LHCN-M2 (cell line): ENCODE measurements around the gene F8. TPM values are rescaled to one million over a fixed set of nuclear protein-coding genes. Genes with fewer than 3 reads are reported as not detected.
"Not testable (repeated sequence)": the region's sequence is repeated elsewhere in the genome, so short reads cannot be mapped to it uniquely, and the experiment has no call there.

Source experiments
- DNase-seq: peaks from one replicate; pipeline ENCODE4 v3.0.0-alpha.2; 2012; ENCODE audit warnings: low read depth
- total RNA-seq: library from RNA; depleted of rRNA; stranded (reverse); fragments of >200 nt; gene quantifications from 2 replicates; pipeline ENCODE4 v1.2.3, GENCODE V29; 2014

F8 gene
- total RNA-seq, 1 experiment from 2014 or later: 11.4 TPM

DNA sequence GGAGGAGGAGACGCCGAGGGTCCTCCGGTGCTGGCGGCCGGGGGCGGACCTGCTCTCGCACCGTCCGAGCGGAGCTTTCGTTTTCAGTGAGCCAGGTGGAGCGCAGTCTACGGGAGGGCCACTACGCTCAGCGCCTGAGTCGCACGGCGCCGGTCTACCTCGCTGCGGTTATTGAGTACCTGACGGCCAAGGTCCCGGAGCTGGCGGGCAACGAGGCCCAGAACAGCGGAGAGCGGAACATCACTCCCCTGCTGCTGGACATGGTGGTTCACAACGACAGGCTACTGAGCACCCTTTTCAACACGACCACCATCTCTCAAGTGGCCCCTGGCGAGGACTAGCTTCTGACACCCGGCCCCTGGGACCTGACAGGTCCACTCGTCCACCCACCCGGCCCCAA is 137.5 kb downstream of the F8 start:
- DNase-seq: not testable (repeated sequence)

DNA sequence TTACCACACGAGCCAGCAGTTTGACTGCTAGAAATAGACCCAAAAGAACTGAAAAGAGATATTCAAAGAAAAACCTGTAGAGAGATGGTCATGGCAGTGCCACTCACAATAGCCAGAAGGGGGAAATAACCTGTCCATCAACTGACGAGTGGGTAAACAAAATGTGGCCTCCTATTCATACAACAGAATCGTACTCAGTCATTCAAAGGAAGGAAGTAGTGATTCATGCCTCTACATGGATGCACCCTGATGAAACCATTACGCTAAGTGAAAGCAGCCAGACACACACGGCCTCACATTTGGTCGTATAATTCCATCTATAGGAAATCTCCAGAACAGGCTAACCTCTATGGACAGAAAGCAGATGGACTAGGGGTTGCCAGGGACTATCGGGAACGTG is 138.5 kb downstream of the F8 start:
- DNase-seq: not testable (repeated sequence)

DNA sequence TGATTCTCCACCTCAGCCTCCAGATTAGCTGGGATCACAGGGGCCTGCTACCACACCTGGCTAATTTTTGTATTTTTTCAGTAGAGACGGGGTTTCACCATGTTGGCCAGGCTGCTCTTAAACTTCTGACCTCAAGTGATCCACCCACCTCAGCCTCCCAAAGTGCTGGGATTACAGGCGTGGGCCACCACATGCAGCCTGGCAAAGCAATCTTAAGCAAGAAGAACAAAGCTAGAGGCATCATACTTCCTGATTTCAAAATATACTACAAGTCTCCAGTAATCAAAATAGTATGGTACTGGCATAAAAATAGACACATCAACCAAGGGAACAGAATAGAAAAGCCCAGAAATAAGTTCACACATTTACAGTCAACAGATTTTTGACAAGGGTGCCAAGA is 149.2 kb downstream of the F8 start:
- DNase-seq: no peak

DNA sequence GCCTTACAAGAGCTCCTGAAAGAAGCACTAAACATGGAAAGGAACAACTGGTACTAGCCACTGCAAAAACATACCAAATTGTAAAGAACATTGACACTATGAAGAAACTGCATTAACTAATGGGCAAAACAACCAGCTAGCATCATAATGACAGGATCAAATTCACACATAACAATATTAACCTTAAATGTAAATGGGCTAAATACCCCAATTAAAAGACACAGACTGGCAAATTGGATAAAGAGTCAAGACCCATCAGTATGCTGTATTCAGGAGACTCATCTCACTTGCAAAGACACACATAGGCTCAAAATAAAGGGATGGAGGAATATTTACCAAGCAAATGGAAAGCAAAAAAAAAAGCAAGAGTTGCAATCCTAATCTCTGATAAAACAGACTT is 154.0 kb downstream of the F8 start:
- DNase-seq: not testable (repeated sequence)

DNA sequence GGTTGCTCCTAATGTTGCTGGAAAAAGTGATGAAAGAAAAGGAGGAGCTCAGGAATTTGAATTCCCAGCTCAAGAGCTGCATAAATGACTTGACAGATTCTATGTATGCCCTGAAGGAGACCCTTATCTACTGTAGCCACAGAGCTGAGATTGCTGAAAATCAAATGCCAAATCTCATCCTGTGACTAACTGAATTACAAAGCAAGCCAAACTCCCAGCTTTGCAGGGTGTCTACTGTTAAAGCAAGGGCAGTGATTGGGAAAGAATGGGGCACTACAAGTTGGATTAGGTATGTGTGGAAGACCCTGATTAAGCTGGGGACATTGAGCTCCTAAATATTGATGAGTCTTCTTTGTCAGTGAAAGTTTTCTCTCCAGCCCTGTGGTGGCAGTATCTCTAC is 167.3 kb downstream of the F8 start:
- DNase-seq: no peak

DNA sequence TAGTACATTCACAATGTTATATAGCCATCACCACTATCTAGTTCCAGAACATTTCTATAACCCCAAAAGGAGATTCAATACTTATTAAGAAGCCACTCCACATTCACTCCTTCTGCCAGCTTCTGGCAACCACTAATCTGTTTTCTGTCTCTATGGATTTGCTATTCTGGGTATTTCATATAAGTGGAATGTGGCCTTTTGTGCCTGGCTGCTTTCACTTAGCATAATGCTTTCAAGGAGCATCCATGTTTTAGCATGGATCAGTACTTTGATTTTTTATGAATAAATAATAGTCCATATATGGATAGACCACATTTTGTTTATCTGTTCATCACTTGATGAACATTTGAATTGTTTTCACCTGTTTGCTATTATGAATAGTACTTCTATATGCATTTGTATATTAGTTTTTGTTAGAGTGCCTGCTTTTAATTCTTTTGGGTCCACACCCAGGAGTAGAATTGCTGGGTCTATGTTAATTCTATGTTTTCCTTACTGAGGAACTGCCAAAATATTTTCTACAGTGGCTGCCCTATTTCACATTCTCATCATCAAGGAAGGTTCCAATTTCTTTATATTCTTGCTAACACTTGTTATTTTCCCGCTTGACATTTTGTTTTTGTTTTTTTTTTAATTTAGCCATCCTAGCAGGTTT is 171.4 kb downstream of the F8 start:
- no peak for DNase-seq

DNA sequence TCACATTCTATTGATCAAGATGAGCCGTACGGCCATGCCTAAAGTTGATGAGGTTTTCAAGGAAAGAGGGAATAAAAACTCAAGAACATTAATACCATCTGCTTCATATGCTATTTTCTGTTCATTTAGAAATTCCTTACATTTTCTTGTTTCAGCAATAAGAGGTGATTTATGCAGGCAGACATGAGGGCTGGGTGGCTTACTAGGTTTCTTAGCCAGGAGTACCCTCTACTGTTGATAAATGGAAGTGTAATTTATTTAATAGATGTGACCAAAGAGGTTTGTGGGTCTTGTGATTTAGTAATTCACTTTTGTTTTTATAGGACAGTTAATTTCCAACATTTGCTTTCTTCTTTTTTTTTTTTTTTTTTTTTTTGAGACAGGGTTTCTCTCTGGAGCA is 181.7 kb downstream of the F8 start:
- DNase-seq: peak; percentile 38

DNA sequence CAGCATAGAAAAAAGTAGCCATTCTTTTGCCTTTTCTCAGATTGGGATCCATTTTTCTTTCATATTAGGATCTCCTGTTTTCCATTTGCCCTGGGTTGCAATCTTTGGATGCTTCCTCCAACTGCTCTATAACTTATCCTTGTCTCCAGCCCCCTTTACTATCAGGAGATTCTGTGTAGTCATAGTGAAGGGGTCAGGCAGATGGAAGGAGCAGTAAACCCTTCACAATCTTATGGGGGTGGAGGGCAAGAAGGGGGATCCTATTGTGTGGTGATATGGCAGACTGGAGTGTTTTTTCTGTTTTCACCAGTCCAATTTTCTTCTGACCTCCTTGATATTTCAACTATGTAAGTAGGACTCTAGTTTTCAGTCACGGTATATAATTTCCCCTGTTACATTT is 186.4 kb downstream of the F8 start:
- DNase-seq: no peak

DNA sequence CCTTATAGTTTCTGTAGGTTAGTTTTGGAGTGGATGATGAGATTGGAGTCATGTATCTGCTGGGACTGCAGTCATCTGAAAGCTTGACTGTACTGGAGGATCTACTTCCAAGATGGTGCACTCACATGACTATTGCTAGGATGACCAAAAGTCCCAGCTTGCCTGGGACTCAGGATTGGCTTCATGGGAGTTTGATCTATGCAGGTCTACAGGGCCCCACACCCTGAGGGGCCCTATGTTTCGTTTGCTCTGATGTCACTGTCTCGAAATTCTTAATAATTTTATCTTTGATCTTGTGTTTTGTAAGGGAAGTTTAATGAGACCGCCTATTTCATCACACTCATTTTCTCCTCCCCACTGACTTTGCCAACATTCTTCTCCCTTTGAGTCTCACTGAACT is 188.0 kb downstream of the F8 start, which contains the start of gene SMIM9:
SMIM9 (minus strand) TSS at position 101 of the 400 bp plus-strand sequence. CDS start 3,806 bp downstream, outside the sequence.
- no peak for DNase-seq

DNA sequence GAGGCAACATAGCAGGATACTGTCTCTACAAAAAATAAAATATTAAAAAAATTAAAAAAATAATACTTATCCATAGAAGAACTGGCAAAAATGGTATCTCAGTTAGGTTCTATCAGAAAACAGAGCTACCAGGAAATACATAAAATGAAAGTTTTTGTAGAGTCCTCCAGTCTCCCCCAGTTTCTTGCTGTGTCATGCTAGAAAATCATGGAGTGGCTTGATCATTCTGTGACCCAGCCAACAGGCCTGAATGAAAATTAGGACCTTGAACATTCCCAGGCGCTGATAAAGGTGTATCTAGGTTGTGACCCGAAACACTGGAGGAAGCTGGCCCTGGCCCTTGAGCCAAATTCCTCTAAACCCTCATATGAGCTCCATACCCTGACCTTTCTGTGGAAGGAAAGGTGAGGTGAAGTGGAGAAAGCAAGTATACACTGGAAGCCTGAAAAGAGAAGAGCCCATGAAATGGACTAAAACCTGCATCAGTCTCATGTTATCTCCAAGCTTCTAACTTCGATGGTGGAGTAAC is 188.7 kb downstream of the F8 start:
- DNase-seq: no peak

DNA sequence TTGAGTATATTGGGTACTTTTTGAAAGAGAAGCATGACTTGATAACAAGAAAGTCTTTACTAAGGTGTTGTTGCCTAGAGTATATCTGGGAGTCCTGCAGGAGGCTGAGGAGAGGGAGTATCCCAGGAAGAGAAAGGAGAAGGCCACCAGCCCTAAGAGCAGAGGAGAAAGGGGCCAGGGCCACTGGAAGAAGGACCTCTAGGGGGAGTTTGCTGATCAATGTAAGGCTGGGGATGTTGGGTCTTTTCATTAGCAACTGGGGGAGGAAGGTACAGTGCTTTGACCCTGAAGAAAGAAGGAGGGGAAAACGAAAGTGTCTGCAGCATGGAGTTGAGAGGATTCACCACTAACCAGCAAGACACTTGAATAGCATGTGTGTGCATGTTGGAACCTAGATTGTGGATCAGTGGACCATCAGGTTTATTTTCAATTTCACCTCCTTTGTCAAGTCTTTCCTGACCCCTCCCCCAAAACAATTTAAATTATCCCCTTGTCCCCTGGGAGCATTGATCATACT is 192.5 kb downstream of the F8 start:
- DNase-seq: no peak

DNA sequence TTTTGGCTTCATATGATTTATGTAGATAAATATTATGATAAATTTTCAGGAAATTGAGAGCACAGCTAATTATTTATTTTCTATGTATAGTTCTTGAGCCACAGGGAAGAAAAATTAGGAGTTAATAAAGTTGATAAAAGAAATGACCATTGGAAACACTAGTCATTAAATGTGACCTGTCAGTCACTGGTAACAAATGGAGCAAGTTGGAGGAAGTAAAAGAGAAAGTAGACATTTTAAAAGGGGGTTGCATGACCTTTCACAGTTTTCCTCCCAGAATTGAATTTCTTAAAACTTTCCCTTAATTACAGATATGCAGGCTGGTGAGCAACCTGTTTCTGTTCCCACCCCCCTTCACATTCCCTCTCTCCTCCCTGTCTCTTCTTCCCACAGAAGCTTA is 193.4 kb downstream of the F8 start:
- no peak for DNase-seq

DNA sequence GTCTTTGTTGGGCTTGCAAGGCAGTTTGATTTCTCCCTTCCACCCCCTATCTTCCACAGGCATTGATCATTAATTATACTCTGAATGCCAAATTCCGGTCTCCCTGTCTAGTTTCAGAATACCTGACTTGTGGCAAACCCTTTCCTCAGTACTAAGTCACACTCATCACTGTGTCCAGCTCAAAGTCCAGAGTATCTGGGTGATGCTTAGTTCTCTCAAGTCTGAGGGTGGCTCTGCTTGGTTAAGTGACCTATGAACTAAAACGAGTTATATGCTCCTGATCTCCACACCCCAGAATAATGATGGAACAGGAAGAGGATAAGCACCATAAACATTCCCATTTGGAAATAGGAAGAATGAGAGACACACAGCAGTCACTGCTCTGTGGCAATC is 194.5 kb downstream of the F8 start:
- DNase-seq: no peak

DNA sequence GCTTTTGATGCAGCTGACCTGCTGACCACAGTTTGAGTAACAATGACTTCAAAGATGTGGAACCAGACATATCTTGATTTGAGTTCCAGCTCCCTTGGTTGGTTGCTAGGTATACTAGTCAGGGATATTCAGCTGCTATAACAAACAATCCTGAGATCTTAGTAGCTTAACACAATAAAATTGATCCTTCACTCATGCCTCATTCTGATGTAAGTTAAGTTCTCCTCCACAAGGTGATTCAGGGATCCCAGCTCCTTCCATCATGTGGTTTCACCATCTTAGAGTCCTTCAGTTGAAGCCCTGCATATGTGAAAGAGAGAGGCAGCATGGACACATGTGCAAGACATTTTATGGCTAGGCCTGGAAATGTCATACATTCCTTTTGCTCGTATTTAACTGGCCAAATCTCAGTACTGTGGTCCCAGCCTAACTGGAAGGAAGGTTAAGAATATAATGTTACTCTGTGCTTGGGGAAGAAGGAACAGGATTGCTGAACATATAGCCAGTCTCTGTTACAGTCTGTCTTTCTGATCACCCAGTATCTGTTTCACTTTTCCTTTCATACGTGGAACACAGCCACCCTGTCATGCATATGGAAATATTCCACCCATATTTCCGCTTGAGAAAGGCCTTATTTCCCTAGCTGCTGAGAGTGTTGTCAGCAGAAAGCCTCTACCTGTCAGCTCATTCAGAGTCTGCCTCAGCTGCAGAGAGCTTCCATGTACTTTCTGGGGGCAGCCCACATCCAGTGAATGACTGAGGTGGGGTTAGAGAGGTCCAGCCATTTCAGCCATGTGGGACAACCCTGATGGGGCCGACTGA is 195.1 kb downstream of the F8 start:
- DNase-seq: no peak

DNA sequence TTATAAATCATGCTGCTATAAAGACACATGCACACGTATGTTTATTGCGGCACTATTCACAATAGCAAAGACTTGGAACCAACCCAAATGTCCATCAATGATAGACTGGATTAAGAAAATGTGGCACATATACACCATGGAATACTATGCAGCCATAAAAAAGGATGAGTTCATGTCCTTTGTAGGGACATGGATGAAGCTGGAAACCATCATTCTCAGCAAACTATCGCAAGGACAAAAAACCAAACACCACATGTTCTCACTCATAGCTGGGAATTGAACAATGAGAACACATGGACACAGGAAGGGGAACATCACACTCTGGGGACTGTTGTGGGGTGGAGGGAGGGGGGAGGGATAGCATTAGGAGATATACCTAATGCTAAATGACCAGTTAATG is 196.9 kb downstream of the F8 start:
- DNase-seq: not testable (repeated sequence)

DNA sequence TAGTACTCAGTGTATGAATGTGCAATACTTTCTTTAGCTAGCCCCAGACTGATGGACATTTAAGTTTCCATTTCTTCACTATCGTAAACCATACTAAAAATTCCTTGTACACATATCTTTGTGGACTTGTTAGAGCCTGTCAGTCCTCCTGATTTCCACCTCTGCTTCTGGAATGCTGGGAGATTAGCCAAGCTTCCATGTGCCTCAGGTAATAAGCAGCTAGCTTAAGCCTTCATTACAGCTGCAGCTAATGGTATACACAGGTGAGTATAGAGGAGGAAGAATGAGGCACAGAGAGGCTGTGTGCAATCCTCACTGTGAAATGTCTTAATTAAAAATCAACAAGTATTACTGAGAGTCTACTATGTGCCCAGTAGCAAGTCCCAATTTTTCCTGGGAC is 197.9 kb downstream of the F8 start:
- DNase-seq: no peak

DNA sequence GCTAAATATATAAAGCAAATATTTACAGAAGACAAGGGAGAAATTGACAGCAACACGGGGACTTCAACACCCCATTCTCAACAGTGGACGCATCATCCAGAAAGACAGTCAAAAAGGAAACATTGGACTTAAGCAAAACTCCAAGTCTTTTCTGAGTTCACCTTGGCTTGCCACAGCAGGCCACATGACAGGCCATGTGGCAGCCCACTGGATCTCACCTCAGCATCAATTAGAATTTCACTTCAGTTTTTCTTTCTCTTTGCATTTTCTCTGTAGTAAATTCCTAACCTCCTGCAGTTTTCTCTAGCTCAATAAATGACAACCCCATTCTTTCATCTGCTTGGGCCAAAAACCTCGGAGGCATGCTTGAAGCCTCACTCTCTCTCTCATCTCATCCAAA is 200.5 kb downstream of the F8 start:
- DNase-seq: no peak

DNA sequence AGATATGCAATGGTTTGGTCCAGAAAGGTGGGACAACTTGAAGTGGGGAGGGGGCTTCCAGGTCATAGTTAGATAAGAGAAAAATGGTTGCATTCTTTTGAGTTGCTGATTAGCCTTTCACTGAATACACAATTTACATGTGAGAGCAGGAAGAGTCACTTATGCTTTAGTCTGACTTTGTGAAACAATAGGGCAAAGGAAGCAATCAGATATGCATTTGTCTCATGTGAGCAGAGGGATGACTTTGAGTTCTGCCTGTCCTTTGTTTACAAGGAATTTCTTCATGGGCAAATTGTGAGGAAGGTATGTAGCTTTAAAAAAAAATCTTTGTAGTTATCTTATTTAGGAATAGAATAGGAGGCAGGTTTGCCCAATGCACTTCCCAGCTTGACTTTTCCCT is 201.0 kb downstream of the F8 start:
- DNase-seq: no peak

DNA sequence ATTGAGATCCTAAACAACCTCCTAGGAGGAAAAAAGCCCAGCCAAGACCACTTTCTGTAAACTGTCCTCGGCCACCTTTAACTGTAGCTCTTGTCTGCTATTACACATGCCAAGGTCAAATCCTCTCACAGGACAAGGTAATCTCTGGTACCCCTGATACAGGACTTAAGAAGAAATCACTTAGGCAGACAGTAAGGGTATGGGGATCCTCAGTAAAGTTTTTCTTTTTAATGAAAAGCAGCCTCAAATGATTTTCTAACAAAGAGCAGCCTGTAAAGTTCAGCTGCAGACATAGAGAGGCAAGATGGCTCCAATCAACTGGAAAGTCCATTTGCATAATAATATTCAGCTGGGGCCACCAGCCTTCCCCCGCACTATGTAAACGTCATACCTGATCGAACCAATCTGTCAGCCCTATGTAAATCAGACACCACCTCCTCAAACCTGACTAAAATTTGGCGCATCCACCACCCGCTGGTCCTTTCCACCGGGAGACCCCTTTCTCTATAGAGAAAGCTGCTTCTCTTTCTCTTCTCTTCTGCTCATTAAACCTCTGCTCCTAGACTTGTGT is 202.7 kb downstream of the F8 start:
- DNase-seq: no peak

DNA sequence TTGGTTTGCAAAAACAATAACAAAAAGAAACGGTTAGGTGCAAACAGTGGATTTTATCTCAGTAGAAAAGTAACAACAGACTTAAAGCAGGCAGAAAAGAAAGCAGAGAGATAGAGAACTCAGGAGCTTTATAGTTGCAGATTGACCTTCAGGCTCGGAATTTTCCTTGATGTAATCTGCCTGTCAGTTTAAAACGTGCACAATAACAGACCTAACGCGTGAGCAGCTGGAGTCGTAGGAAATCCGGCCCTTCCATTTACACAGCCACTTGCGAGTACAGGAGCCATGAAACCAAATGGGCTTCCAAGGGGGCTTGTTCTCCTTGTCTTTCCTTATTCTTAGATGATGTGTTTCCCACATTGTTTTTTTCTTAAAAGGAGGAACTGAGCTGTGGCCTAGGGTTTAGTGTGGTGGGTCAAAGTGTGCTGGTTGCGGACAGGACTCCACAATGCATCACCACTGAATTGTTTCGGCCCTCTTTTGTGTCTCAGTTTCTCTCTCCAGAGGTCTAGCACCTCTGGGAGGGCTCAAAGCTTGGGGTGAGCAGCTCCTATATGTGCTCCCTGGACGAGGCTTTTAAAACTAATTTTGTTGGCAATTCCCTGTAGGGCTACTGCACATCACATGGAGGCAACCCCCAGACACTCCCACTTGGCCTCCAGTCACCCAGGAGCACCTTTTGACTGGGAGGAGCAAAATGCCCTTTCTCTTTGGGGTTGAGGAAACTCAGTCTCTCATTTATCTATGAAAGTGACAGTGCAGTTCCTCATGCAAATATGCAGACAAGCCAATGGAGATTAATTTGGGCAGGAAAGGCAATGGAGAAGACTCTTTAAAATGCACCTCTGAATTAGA is 203.4 kb downstream of the F8 start:
- DNase-seq: no peak

DNA sequence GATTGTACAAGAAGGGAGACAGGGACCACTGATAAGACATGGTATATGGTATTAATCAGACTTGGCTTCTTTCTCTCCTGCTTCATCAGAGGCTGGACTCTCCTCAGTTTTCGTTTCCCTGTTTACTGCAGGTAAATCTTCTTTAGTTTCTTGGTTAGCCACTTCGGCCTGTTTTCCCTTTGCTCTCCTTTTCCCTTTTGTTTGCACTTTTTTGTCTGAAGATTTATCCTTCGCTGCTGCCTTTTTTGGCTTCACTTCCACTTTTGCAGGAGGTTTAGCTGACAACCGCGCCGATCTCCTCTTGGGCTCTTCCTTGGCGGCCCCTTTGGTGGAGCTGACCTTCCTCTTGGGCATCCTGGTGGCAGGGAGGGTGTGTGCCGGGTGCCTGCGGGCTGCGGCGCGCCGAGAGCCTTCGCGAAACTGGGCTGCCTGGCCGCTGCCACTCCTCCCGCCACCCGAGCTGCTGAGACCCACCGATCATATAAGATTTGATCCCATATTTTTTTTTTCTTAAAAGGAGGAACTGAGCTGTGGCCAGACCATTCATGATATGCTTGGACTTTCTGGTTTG is 205.4 kb downstream of the F8 start:
- not testable (repeated sequence) for DNase-seq
